PC-9 (cell line): Measurements from ENCODE around the gene SPDYC.

Experiments
- EZH2 ChIP-seq: fragments of 200-600 bp; sonication (generic); IDR thresholded peaks from 2 replicates; pipeline ENCODE4 v1.8.0; 2017; ENCODE audit warnings: antibody characterized with exemption, low read depth
- TF ChIP-seq, protein P1 (sequence below): fragments of 200-600 bp; sonication (generic); conservative IDR thresholded peaks from 2 replicates; pipeline ENCODE4 v1.6.1; 2017; ENCODE audit warnings: mixed run types, antibody characterized with exemption, mild to moderate bottlenecking, moderate library complexity

DNA sequence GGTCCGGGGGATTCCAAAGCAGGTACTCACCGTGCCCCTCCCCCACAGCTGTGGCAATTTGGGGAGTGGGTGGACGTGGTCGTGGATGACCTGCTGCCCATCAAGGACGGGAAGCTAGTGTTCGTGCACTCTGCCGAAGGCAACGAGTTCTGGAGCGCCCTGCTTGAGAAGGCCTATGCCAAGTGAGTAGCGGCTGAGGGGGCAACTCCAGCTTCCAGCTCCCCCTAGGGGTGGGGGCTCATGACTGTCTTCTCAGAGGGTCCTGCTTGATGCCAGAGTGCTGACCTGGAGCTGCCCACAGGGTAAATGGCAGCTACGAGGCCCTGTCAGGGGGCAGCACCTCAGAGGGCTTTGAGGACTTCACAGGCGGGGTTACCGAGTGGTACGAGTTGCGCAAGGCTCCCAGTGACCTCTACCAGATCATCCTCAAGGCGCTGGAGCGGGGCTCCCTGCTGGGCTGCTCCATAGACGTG, 15.9 kb downstream of the SPDYC start:
- TF ChIP-seq, protein P1, sequence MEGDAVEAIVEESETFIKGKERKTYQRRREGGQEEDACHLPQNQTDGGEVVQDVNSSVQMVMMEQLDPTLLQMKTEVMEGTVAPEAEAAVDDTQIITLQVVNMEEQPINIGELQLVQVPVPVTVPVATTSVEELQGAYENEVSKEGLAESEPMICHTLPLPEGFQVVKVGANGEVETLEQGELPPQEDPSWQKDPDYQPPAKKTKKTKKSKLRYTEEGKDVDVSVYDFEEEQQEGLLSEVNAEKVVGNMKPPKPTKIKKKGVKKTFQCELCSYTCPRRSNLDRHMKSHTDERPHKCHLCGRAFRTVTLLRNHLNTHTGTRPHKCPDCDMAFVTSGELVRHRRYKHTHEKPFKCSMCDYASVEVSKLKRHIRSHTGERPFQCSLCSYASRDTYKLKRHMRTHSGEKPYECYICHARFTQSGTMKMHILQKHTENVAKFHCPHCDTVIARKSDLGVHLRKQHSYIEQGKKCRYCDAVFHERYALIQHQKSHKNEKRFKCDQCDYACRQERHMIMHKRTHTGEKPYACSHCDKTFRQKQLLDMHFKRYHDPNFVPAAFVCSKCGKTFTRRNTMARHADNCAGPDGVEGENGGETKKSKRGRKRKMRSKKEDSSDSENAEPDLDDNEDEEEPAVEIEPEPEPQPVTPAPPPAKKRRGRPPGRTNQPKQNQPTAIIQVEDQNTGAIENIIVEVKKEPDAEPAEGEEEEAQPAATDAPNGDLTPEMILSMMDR, result no peak
- no peak for TF ChIP-seq EZH2
